Tibial nerve (tissue), 4 donors: ENCODE data around the gene PAPSS2.
"Not testable (repeated sequence)": the region's sequence is repeated elsewhere in the genome, so short reads cannot be mapped to it uniquely, and the experiment has no call there.

Experiments used
- CTCF ChIP-seq, 5 experiments: fragments of 200-600 bp in 3 of 5; fragments of 450-650 bp in 2 of 5; sonication (generic) in 3 of 5; IDR thresholded peaks; one replicate each; pipeline ENCODE4 v1.5.1; 2016 to 2019; ENCODE audit warnings: antibody characterized with exemption in 5 of 5, mild to moderate bottlenecking in 3 of 5, moderate library complexity in 2 of 5
- EP300 ChIP-seq, 2 donors: sonication (generic); formaldehyde crosslinking; IDR thresholded peaks; one replicate each; pipeline ENCODE4 v1.6.1; 2017; ENCODE audit warnings: antibody characterized with exemption in 2 of 2, mild to moderate bottlenecking in 1 of 2
- POLR2A ChIP-seq, 2 donors: fragments of 450-650 bp; IDR thresholded peaks; one replicate each; pipeline ENCODE4 v1.6.1; 2017; ENCODE audit warnings: antibody characterized with exemption in 2 of 2, mild to moderate bottlenecking in 2 of 2, moderate library complexity in 2 of 2

GRCh38 chr10:87742992-87743610, 83.4 kb downstream of the PAPSS2 start:
- not testable (repeated sequence) for TF ChIP-seq CTCF, POLR2A (IDR thresholded peaks at IDR 0.05)
- TF ChIP-seq EP300 (IDR thresholded peaks at IDR 0.05), result peak in 1 of 2 donors; percentile 17
